Left hindlimb (tissue), 1 donor: ENCODE results near the gene DNM2.
A peak's percentile ranks its signal among the peaks of the same experiment; 100 is the strongest.

Source experiments
- DNase-seq: peaks from one replicate; pipeline ENCODE4 v3.0.0-alpha.2; 2018

Gene DNM2

GRCh38 chr19:10691178-10691881 is 26.5 kb upstream of the DNM2 start:
- no peak for DNase-seq

DNA sequence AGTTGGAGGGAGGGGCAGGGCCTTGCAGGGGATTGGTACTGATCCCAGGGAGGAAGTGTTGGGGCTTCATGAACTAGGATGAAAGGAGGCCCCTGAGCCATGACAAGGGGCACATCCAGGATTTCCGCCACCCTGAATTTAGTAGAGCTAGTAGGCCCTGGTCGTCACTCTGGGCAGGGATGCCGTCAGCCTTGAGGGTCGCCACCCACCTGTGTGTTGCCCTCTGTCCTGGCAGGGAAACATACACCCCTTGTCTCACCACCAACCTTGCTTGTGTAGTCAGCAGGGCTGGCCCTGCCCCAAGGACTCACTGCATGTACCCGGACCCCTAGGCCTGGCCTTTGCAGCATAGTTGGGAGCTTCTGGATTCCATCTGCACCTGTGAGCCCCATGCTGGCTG is 26.0 kb upstream of the DNM2 start:
- DNase-seq, result no peak

GRCh38 chr19:10692673-10693264 is 25.1 kb upstream of the DNM2 start:
- no peak for DNase-seq

GRCh38 chr19:10694706-10695307 is 23.1 kb upstream of the DNM2 start:
- DNase-seq, result no peak

DNA sequence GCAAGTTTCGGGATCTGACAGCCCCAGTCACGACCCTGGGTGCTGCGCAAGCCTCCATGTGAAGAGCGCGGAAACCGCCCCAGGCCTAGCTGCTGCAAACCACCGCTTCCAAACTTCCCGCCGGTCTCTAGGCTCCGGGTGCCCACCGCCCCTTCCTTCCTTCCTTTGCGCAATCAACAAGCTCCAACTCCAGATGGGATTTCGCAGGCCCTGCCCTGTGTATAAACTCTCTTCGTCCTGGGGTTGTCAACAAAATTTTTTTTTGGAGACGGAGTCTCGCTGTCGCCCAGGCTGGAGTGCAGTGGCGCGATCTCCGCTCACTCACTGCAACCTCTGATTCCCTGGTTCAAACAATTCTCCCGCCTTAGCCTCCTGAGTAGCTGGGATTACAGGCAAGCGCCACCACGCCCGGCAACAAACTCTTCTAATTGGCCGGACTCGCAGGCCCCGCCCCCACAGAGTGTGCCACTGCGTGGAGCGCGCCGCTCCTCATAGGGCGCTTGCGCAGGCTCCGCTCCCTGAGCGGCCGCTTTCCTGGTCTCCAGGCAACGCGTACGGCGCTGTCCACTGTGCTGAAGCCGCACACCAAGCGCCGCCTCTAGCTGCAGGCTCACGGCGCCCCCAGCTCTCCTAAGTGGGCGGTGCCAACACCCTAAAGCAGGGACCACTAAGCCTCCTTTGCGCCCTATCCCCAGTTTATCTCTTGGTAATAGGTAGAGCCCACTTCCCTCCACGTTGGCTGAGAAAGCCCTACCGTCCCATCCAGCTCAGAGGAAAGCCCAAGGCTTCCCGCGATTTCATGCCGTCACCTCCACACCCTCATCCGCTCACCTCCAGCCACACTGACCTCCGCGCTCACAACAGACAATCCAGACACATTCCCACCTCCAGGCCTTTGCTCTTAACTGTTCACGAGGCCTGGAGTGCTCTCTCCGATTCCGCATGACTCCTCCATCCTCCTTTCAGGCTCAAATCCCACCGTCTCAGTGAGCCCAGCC is 22.2 kb upstream of the DNM2 start:
- DNase-seq, result peak; percentile 93

- no peak for DNase-seq
These were observed 18.1 kb upstream of the DNM2 start for GRCh38 chr19:10699650-10700335.

DNA sequence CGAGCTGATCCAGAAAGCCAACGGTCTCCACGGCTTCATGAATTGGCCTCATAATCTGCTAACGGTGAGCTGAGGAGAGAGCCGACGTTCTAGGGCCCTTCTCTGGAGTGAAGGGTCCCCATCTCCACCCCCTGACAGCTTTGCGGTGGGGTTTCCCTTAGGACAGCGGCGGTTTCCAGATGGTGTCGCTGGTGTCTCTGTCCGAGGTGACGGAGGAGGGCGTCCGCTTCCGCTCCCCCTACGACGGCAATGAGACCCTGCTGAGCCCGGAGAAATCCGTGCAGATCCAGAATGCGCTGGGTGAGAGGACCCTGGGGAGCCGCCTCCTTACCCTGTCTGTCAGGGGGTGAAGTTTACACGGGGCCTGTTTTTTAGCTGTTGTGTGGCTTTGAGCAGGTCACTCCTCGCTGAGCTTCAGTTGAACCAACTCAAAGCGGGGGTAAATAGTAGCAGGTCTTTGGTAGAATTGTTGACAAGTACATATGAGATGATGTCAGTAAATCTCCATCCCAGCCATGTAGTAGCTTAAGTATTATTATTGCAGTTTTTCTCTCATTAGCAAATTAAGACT is 15.8 kb upstream of the DNM2 start:
- no peak for DNase-seq

- DNase-seq, result no peak
These were observed 10.9 kb upstream of the DNM2 start for GRCh38 chr19:10706990-10707389.

GRCh38 chr19:10707440-10707839 is 10.4 kb upstream of the DNM2 start:
- DNase-seq, result no peak

DNA sequence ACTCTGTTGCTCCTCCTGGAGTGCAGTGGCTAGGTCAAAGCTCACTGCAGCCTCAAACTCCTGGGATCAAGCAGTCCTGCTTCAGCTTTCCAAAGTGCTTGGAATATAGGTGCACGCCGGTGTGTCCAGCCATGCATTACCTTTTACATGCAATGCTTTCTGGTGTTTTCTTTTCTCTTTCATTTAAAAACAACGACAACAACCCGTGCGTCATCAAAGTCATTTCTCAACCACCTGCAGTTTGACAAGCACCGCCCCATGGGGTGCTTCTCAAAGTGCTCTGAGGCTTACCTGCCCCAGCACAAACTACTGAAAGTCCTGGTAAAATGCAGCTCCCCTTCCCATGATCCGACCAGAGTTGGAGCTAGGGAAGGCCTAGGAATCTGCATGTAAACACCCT is 9.6 kb upstream of the DNM2 start:
- no peak for DNase-seq

DNA sequence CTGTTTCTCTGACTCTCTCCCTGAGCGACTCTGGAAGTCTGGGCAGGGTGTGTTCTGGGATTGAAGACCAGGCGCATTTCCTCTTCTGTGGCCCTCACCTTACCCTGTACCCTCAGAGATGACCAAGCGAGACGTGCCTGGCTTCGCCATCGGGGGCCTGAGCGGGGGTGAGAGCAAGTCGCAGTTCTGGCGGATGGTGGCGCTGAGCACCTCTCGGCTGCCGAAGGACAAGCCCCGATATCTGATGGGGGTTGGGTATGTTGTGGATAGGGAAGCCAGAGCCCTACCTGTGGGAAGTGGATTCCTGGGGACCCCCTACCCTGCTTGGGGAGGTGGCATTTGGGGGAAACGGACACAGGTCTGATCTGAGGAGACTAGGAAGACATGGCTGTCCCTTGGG is 5.8 kb upstream of the DNM2 start:
- no peak for DNase-seq

DNA sequence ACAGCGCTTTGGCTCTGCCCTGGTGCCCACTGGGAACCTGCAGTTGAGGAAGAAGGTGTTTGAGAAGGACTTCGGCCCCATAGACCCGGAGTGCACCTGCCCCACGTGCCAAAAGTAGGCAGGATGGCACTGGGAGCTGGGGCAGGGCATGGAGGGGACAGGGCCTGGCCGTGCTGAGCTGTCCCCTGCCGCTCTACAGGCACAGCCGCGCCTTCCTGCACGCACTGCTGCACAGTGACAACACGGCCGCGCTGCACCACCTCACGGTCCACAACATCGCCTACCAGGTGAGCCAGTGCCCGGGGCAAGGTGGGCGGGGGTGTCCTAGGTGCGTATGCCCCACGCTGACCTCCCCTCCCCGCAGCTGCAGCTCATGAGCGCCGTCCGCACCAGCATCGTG is 5.1 kb upstream of the DNM2 start:
- DNase-seq, result no peak

DNA sequence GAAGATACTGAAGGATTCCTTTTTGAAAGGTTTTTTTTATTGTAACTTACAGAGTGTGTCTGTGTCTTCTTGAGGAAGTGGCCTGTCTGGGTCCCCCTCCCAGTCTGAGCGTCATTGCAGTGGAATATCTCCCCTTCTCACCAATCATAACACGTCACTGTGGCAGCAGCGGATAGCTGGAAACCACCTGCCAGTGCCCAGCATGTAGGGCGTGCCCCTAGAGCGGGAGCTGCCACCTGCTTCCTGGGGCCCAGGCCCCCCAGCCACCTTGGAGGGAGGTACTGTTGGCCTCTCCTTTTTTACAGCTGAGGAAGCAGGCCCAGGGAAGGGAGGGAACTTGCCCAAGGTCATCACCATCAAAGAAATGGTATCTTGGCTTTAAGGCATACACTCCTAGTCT is 4.6 kb upstream of the DNM2 start:
- DNase-seq, result no peak

DNA sequence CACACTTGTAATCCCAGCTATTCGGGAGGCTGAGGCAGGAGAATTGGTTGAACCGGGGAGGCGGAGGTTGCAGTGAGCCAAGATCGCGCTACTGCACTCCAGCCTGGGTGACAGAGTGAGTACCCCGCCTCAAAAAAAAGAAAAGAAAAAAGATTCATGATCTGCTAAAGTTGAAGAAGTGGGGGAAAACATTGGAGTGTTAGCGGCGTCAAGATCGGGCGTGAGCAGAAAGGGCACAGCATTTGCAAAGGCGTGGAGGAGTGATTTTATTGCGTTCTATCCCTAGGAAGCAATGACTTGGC is 874 bp upstream of the DNM2 start:
- DNase-seq, result no peak

DNA sequence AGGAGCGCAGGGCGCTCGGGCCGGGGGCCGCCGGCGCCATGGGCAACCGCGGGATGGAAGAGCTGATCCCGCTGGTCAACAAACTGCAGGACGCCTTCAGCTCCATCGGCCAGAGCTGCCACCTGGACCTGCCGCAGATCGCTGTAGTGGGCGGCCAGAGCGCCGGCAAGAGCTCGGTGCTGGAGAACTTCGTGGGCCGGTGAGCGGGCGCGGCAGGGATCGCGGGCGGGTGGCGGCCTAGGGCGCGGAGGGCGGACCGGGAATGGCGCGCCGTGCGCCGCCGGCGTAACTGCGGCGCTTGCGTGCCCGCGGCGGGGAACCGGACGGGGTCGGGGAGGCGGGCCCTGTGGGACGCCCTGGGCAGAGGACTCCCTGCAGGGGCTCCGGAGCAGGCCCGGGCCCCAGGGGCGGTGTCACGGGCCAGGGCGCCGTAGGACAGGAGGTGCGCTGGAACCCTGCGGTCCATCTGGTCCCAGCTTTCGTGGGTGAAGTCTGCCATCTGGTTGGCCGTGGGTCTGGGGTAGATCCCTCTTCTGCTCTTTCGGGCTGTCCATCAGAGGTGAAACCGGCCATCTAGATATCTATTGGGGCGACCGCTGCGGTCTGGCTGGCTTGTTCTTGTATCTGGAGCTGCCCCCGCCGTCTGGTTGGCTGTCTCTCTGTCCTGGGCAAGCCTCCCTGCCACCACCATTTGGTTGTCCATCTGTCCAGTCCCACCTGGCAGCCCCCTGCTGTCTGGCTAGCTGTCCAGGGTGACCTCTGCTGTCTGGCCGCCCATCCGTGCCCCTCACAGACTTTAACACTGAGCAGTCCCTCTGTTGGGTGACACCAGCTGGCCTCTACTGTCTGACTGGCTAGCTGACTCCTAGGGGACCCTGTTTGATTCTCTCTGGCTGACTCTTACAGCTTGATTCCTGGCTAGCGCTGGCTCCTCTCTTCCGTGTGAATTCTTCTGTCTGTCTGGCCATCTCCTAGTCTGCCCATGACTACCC is 622 bp downstream of the DNM2 start:
- no peak for DNase-seq

DNA sequence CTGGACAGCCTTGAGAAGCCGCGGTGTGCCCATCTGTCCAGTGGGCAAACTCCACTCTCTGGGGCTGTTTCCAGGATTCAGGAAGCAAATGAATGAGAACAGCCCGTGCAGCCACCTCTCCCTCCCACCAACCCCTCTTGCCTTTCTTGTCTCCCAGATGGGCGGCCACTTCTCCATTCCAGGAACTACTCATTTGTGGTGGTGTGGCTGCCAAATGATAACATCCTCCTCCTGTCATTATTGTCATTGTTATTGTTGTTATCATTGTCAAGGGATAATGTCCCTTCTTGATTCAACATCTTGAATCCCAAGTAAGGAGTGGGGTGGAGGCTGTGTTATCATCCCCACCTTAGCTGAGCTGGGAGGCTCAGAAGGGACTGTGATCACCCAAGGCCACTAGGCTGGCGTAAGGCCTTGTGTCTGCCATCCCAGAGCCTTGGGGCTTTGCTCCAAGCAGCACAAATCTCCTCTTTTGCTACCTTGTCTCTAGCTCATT is 1.6 kb downstream of the DNM2 start:
- no peak for DNase-seq

GRCh38 chr19:10720607-10721125 is 2.8 kb downstream of the DNM2 start:
- DNase-seq, result no peak

GRCh38 chr19:10723591-10723990 is 5.7 kb downstream of the DNM2 start:
- no peak for DNase-seq

GRCh38 chr19:10724573-10725071 is 6.7 kb downstream of the DNM2 start:
- DNase-seq, result no peak

GRCh38 chr19:10725415-10725814 is 7.5 kb downstream of the DNM2 start:
- no peak for DNase-seq

GRCh38 chr19:10726268-10726667 is 8.4 kb downstream of the DNM2 start:
- no peak for DNase-seq
